B cell (primary cell): ENCODE measurements around the gene BNC2.

Source experiments
- EZH2 ChIP-seq: IDR thresholded peaks from 2 replicates; pipeline ENCODE4 v1.6.1; 2012; ENCODE audit warnings: borderline replicate concordance, low read depth, mild to moderate bottlenecking, moderate library complexity, low read length; ENCODE audit not compliant: insufficient read depth, poor library complexity, severe bottlenecking
- TF ChIP-seq, protein P1 (sequence below): fragments of 200-600 bp; IDR thresholded peaks from one replicate; pipeline ENCODE4 v1.8.0; 2022; ENCODE audit warnings: antibody characterized with exemption, mild to moderate bottlenecking

DNA sequence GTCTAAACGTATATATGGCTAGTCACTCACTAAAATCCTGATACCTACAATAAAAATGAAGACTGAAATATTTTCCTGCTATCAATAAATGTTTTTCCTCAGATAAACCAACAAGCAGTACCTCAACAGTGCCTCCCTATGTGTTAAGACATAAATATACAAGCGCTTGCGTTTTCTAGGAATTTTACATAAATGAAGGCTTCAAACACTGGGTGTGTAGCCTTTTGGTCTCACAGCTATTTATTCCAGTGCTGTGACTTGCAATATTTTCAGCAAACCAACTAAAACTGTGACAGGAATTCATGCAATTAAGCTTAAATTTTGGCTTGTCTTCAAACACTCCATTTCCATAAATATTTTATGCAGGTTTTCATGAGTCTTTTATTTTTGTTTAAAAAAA is 437.0 kb downstream of the BNC2 start:
- TF ChIP-seq, protein P1, sequence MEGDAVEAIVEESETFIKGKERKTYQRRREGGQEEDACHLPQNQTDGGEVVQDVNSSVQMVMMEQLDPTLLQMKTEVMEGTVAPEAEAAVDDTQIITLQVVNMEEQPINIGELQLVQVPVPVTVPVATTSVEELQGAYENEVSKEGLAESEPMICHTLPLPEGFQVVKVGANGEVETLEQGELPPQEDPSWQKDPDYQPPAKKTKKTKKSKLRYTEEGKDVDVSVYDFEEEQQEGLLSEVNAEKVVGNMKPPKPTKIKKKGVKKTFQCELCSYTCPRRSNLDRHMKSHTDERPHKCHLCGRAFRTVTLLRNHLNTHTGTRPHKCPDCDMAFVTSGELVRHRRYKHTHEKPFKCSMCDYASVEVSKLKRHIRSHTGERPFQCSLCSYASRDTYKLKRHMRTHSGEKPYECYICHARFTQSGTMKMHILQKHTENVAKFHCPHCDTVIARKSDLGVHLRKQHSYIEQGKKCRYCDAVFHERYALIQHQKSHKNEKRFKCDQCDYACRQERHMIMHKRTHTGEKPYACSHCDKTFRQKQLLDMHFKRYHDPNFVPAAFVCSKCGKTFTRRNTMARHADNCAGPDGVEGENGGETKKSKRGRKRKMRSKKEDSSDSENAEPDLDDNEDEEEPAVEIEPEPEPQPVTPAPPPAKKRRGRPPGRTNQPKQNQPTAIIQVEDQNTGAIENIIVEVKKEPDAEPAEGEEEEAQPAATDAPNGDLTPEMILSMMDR: no peak
- TF ChIP-seq EZH2: no peak
